CD14-positive monocyte (primary cell): ENCODE results near the gene TOB1. TPM values are rescaled to one million over a fixed set of nuclear protein-coding genes. Genes with fewer than 3 reads are reported as not detected.
A peak's percentile ranks its signal among the peaks of the same experiment; 100 is the strongest.

Source experiments
- DNase-seq, 3 donors: peaks; one replicate each; pipeline ENCODE4 v3.0.0-alpha.2; 2011 to 2022
- H2AFZ ChIP-seq: 2 replicates; pipeline ENCODE4 v1.6.0; 2012; ENCODE audit warnings: mild to moderate bottlenecking, low read depth, low read length, inconsistent platforms; ENCODE audit not compliant: insufficient read depth, poor library complexity, severe bottlenecking
- H3K27ac ChIP-seq, 2 donors: 1 replicate in 1 of 2; 2 replicates in 1 of 2; pipeline ENCODE4 v1.5.1; 2012 to 2013; ENCODE audit warnings: low read length in 2 of 2, control low read depth in 1 of 2, inconsistent platforms in 1 of 2, low read depth in 1 of 2, mild to moderate bottlenecking in 1 of 2
- H3K27me3 ChIP-seq, 2 donors: one replicate each; pipeline versions ENCODE4 v1.6.0 to v1.6.1; 2011 to 2013; ENCODE audit warnings: low read length in 2 of 2; ENCODE audit not compliant: control insufficient read depth in 2 of 2, insufficient read depth in 2 of 2
- H3K36me3 ChIP-seq, 2 donors: replicated peaks in 1 of 2; 1 replicate in 1 of 2; 2 replicates in 1 of 2; pipeline versions ENCODE4 v1.5.1 to v1.6.1; 2012 to 2013; ENCODE audit warnings: low read length in 2 of 2, control low read depth in 1 of 2, inconsistent platforms in 1 of 2, mild to moderate bottlenecking in 1 of 2; ENCODE audit not compliant: insufficient read depth in 2 of 2, control insufficient read depth in 1 of 2
- H3K4me1 ChIP-seq, 2 donors: 1 replicate in 1 of 2; 2 replicates in 1 of 2; pipeline versions ENCODE4 v1.5.1 to v1.6.1; 2012 to 2013; ENCODE audit warnings: low read length in 2 of 2, control low read depth in 1 of 2, inconsistent platforms in 1 of 2, mild to moderate bottlenecking in 1 of 2, moderate library complexity in 1 of 2; ENCODE audit not compliant: insufficient read depth in 2 of 2, control insufficient read depth in 1 of 2
- H3K4me2 ChIP-seq: replicated peaks from 2 replicates; pipeline ENCODE3; 2012; ENCODE audit warnings: low read length, moderate library complexity, mild to moderate bottlenecking; ENCODE audit not compliant: poor library complexity, severe bottlenecking; ENCODE audit errors: extremely low read depth
- H3K4me3 ChIP-seq, 3 experiments: fragments of 200-600 bp in 1 of 3; sonication (generic) in 1 of 3; replicated peaks in 1 of 3; 1 replicate in 2 of 3; 2 replicates in 1 of 3; pipeline ENCODE4 v1.5.1; 2011 to 2013; ENCODE audit warnings: low read length in 3 of 3, mild to moderate bottlenecking in 3 of 3, control low read depth in 2 of 3, low read depth in 2 of 3, inconsistent platforms in 1 of 3, moderate library complexity in 1 of 3
- H3K79me2 ChIP-seq: 2 replicates; pipeline ENCODE4 v1.6.0; 2012; ENCODE audit warnings: mild to moderate bottlenecking, control low read depth, inconsistent platforms, low read length, moderate library complexity; ENCODE audit not compliant: insufficient read depth
- H3K9ac ChIP-seq: 2 replicates; pipeline ENCODE4 v1.6.0; 2017; ENCODE audit warnings: low read length, mild to moderate bottlenecking; ENCODE audit not compliant: insufficient read depth, poor library complexity, severe bottlenecking
- H3K9me3 ChIP-seq, 2 donors: replicated peaks in 1 of 2; 1 replicate in 1 of 2; 2 replicates in 1 of 2; pipeline versions ENCODE4 v1.5.1 to v1.6.1; 2012 to 2013; ENCODE audit warnings: low read length in 2 of 2, control low read depth in 1 of 2; ENCODE audit not compliant: control insufficient read depth in 1 of 2, insufficient read depth in 1 of 2
- H4K20me1 ChIP-seq: 2 replicates; pipeline ENCODE4 v1.6.0; 2012; ENCODE audit warnings: mild to moderate bottlenecking, low read length, control low read depth, moderate library complexity; ENCODE audit not compliant: insufficient read depth
- H3K27ac Mint-ChIP-seq, 7 donors: one replicate each; pipeline ENCODE4 v1.8.0; 2020; ENCODE audit warnings: mild to moderate bottlenecking in 7 of 7, mixed read lengths in 7 of 7, moderate library complexity in 6 of 7, inconsistent platforms in 2 of 7
- H3K27me3 Mint-ChIP-seq, 3 donors: one replicate each; pipeline ENCODE4 v1.8.0; 2021 to 2022; ENCODE audit warnings: low read depth in 3 of 3, mild to moderate bottlenecking in 3 of 3, mixed read lengths in 3 of 3, moderate library complexity in 3 of 3, inconsistent platforms in 1 of 3
- H3K36me3 Mint-ChIP-seq, 2 donors: one replicate each; pipeline ENCODE4 v1.8.0; 2020; ENCODE audit warnings: mixed read lengths in 2 of 2, inconsistent platforms in 1 of 2, mild to moderate bottlenecking in 1 of 2
- H3K4me1 Mint-ChIP-seq: one replicate; pipeline ENCODE4 v1.8.0; 2020; ENCODE audit warnings: mild to moderate bottlenecking, mixed read lengths
- H3K4me3 Mint-ChIP-seq, 2 donors: one replicate each; pipeline ENCODE4 v1.8.0; 2020; ENCODE audit warnings: mild to moderate bottlenecking in 2 of 2, mixed read lengths in 2 of 2, moderate library complexity in 1 of 2
- H3K9me3 Mint-ChIP-seq, 7 donors: one replicate each; pipeline ENCODE4 v1.8.0; 2020 to 2022; ENCODE audit warnings: mixed read lengths in 7 of 7, mild to moderate bottlenecking in 6 of 7, moderate library complexity in 6 of 7, inconsistent platforms in 2 of 7
- CTCF ChIP-seq: fragments of 200-600 bp; IDR thresholded peaks from one replicate; pipeline ENCODE4 v1.8.0; 2022; ENCODE audit warnings: antibody characterized with exemption, mild to moderate bottlenecking
- WGBS: methylation state at CpG from one replicate; pipeline ENCODE4 v1.1.5; 2013; ENCODE audit warnings: missing lambda C conversion rate; ENCODE audit not compliant: insufficient coverage; 5-methylcytosine and 5-hydroxymethylcytosine counted together
- intact Hi-C, 2 donors: fragments of 100-400 bp; cut with micrococcal nuclease; formaldehyde crosslinking; loops; one replicate each; pipeline versions ENCODE4 v1.15.0 to v1.15.1; 2023
- polyA plus RNA-seq, 3 donors: library from polyadenylated mRNA; depleted of rRNA in 1 of 3; unstranded in 2 of 3; stranded (reverse) in 1 of 3; fragments of 300-500 nt in 2 of 3; fragments of >200 nt in 1 of 3; fragmentation: Illumina TruSeq in 2 of 3; gene quantifications; 1 replicate in 2 of 3; 2 replicates in 1 of 3; pipeline ENCODE4 v1.2.3, GENCODE V29; 2012 to 2021

The TOB1 gene
- polyA plus RNA-seq, 3 donors: 18.5 to 107 (median 41.0) TPM

GRCh38 chr17:50847566-50847965 lies 18.6 kb downstream of the TOB1 start:
- H3K27me3 Mint-ChIP-seq: no peaks in the 10 kb centered on the region
- peaks cover 13 to 14% of the 10 kb centered on the region in 2 donors for H3K4me1 ChIP-seq
- H4K20me1 ChIP-seq: no peaks in the 10 kb centered on the region
- H3K27me3 ChIP-seq: no peaks in the 10 kb centered on the region
- 100% methylated on average over 1 of the region's 4 CpGs for WGBS
- no peak overlapping the region for H2AFZ ChIP-seq
- no peak overlapping the region for H3K27ac Mint-ChIP-seq
- peaks cover 3% of the 10 kb centered on the region in 2 donors for H3K36me3 Mint-ChIP-seq
- intact Hi-C loops: loop anchor here in 1 of 2 donors (10.0 kb wide), 1 partner anchor 303 kb away; the partner anchor contains the start of gene SPATA20
- DNase-seq: no peak
- peaks cover 17 to 22% of the 10 kb centered on the region in 2 donors for H3K9me3 ChIP-seq
- no peak overlapping the region for H3K4me3 ChIP-seq
- H3K9me3 Mint-ChIP-seq: peaks cover 13 to 24% (median 18%) of the 10 kb centered on the region in 7 donors
- TF ChIP-seq CTCF: no peak
- H3K4me3 Mint-ChIP-seq: no peak overlapping the region
- H3K79me2 ChIP-seq: no peaks in the 10 kb centered on the region
- no peak overlapping the region for H3K4me2 ChIP-seq
- no peak overlapping the region for H3K27ac ChIP-seq
- peaks cover 14% of the 10 kb centered on the region for H3K4me1 Mint-ChIP-seq
- H3K9ac ChIP-seq: no peak overlapping the region
- no peaks in the 10 kb centered on the region for H3K36me3 ChIP-seq

GRCh38 chr17:50845240-50846147 lies 20.7 kb downstream of the TOB1 start:
- H3K4me3 ChIP-seq: no peak overlapping the region
- H2AFZ ChIP-seq: no peak overlapping the region
- Mint-ChIP-seq H3K27me3 (no peaks in the 10 kb centered on the region), H3K36me3 (peaks cover 3% of the 10 kb centered on the region in 2 donors), H3K4me1 (peaks cover 4% of the 10 kb centered on the region), H3K4me3 (no peak overlapping the region), H3K27ac (peak overlapping the region in 1 of 7 donors; percentile 74), H3K9me3 (peaks cover 13 to 24% (median 18%) of the 10 kb centered on the region in 7 donors)
- H3K36me3 ChIP-seq: no peaks in the 10 kb centered on the region
- H3K79me2 ChIP-seq: no peaks in the 10 kb centered on the region
- no peak overlapping the region for H3K27ac ChIP-seq
- 96% methylated on average over 7 of the region's 12 CpGs for WGBS
- intact Hi-C loops: loop anchor here in 1 of 2 donors (10.0 kb wide), 1 partner anchor 301 kb away; the partner anchor contains the start of gene SPATA20
- H4K20me1 ChIP-seq: no peaks in the 10 kb centered on the region
- H3K4me1 ChIP-seq: no peaks in the 10 kb centered on the region
- no peak overlapping the region for H3K9ac ChIP-seq
- no peak for DNase-seq
- H3K4me2 ChIP-seq: no peak overlapping the region
- no peak for TF ChIP-seq CTCF
- H3K9me3 ChIP-seq: peaks cover 17 to 22% of the 10 kb centered on the region in 2 donors
- H3K27me3 ChIP-seq: no peaks in the 10 kb centered on the region
